ENCODE measurements around the gene GPSM1. TPM values are rescaled to one million over a fixed set of nuclear protein-coding genes. Genes with fewer than 3 reads are reported as not detected.

The GPSM1 gene
- total RNA-seq, 6 experiments from 2014 or later = 1.3 to 4.8 (median 4.1) TPM

DNA sequence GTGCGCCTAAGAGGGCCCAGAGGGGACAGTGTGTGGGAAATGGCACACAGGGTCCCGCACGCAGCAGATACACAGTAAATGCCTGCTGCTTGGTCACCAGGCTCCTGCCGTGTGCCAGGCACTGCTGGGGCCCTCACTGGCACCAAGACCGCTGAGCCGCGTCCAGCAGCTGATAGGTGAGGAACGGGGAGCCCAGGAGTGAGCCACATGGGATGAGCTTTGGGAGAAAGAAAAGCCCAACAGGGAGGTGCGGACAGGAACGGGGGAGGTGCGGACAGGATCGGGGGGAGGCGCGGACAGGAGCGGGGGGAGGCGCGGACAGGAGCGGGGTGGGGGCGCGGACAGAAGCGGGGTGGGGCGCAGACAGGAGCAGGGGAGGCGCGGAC, 16.5 kb downstream of the GPSM1 start:
- intact Hi-C loops (cut with DNase I) = loop anchor here in 1 of 2 donors (10.0 kb wide), 1 partner anchor 301 kb away; no protein-coding TSS in a partner anchor
- 94% methylated on average over 17 of the region's 24 CpGs for WGBS (ENCODE audit: insufficient coverage, low coverage, low lambda C conversion rate, missing lambda C conversion rate)
- Histone ChIP-seq H3K27ac (no peak overlapping the region), H3K9me3 (no peaks in the 10 kb centered on the region), H3K4me3 (no peak overlapping the region), H3K36me3 (no peaks in the 10 kb centered on the region), H3K27me3 (no peaks in the 10 kb centered on the region), H3K4me1 (no peaks in the 10 kb centered on the region)
- DNase-seq (no peak), ATAC-seq (no peak)
- TF ChIP-seq, protein P1, sequence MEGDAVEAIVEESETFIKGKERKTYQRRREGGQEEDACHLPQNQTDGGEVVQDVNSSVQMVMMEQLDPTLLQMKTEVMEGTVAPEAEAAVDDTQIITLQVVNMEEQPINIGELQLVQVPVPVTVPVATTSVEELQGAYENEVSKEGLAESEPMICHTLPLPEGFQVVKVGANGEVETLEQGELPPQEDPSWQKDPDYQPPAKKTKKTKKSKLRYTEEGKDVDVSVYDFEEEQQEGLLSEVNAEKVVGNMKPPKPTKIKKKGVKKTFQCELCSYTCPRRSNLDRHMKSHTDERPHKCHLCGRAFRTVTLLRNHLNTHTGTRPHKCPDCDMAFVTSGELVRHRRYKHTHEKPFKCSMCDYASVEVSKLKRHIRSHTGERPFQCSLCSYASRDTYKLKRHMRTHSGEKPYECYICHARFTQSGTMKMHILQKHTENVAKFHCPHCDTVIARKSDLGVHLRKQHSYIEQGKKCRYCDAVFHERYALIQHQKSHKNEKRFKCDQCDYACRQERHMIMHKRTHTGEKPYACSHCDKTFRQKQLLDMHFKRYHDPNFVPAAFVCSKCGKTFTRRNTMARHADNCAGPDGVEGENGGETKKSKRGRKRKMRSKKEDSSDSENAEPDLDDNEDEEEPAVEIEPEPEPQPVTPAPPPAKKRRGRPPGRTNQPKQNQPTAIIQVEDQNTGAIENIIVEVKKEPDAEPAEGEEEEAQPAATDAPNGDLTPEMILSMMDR (IDR thresholded peaks at IDR 0.05) = no peak
- TF ChIP-seq POLR2A (IDR thresholded peaks at IDR 0.05) = no peak

DNA sequence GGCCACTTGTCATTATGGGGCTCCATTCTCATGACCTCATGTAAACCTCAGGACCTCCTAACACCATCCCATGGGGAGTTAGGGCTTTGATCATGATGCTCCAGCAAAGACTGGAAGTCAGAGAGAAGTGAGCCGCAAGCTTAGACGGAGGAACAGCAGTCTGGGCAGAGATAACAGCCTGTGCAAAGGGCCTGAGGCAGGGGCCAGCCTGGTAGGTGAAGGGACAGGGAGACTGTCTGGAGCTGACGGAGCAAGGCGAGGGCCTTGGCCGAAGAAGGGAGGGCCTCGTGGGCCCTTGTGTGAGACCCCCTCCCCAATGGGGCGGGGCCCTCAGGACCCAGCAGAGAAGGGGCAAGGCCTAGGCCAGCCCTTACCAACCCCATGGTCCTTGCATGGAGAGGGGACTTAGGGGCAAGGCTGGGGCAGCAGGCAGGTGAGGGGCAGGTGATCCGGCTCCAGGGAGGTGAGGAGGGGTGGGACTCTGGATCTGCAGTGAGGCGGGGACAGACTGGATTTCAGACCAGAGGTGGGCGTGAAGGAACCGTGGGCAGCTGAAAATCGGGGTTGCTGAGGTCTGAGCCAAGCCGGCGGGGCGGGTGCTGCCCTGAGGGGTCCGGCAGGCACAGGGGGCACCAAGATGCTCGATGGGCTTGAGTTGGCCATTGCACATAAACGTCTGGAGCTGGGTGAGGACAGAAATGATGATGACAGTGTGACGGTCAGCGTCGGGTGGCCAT, 17.4 kb downstream of the GPSM1 start:
- Histone ChIP-seq H3K36me3 (no peaks in the 10 kb centered on the region), H3K9me3 (no peaks in the 10 kb centered on the region), H3K4me1 (no peaks in the 10 kb centered on the region), H3K27ac (no peak overlapping the region), H3K4me3 (no peak overlapping the region), H3K27me3 (no peaks in the 10 kb centered on the region)
- WGBS (ENCODE audit: insufficient coverage, low coverage, low lambda C conversion rate, missing lambda C conversion rate) = 60% methylated on average over 3 of the region's 21 CpGs
- intact Hi-C loops (cut with DNase I) = loop anchor here in 1 of 2 donors (10.0 kb wide), 1 partner anchor 300 kb away; no protein-coding TSS in a partner anchor
- ATAC-seq (no peak), DNase-seq (no peak)
- TF ChIP-seq, protein P1 (IDR thresholded peaks at IDR 0.05) = no peak
- TF ChIP-seq POLR2A (IDR thresholded peaks at IDR 0.05) = no peak

DNA sequence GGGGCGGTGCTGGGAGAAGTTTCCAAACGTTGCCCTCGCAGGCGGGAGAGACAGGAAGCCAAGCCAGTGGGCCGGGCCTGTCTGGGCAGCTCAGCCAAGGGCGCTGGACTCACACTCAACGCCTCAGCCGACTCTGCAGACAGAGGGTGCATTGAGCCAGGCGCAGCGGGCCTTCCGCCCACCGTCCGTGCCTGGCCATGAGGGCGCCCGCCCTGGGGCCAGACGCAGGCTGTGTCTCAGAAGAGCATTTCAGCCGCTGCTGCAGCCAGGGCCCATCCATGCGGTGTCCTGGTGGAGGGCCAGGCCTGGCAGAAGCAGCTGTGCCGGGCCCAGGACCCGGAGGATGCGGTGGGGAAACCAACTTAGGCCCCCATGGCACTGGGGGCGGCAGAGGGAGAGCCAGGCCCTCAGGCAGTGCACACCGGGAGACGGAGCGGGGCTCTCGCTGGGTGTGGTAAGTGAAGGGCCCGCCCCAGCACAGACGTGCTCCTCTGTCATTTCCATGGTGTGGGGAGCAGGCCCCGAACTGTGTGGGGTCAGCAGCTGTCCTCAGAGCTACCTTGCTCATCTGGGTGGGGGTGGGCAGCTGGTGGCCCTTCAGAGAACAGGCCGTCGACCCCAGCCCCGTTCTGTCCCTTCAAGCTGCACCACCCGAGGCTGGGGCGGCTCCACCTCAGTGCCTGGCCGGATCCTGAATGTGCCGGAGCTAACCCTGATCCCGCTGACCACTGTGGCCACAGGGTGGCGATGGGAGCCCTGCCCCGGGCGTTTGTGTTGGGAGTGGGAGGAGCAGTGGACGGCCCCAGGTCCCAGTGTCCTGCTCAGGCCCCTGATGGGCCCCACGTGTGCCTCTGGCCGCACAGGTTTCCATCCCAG, 18.2 kb downstream of the GPSM1 start:
- peak; percentile 69 to 81 (median 74) for ATAC-seq
- intact Hi-C loops (cut with DNase I) = loop anchor here in 1 of 2 donors (10.0 kb wide), 1 partner anchor 299 kb away; no protein-coding TSS in a partner anchor
- Histone ChIP-seq H3K4me3 (no peak overlapping the region), H3K36me3 (no peaks in the 10 kb centered on the region), H3K27me3 (no peaks in the 10 kb centered on the region), H3K27ac (no peak overlapping the region), H3K9me3 (no peaks in the 10 kb centered on the region), H3K4me1 (no peaks in the 10 kb centered on the region)
- WGBS (ENCODE audit: insufficient coverage, low coverage, low lambda C conversion rate, missing lambda C conversion rate) = 40% methylated on average over 2 of the region's 43 CpGs
- peak; percentile 72 to 83 (median 76) for DNase-seq
- TF ChIP-seq, protein P1 (IDR thresholded peaks at IDR 0.05) = peak; percentile 51 to 64 (median 56)
- no peak for TF ChIP-seq POLR2A (IDR thresholded peaks at IDR 0.05)

DNA sequence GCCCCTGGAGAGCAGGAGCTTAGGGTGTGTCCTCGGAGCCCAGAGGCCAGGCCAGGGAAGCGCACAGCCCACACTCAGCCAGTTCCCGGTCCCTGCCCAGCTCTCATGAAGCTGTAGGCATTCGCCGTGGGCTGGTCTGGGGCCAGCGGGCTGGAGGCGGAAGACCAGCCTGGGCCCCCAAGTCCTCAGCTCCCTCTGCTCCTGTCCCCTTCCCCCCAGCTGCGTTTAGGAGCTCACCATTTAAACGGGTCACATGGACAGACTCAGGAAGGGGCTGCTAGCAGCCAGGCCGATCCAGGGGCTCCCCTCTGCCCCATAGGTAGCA, 18.8 kb downstream of the GPSM1 start:
- Histone ChIP-seq H3K4me1 (no peaks in the 10 kb centered on the region), H3K36me3 (no peaks in the 10 kb centered on the region), H3K9me3 (no peaks in the 10 kb centered on the region), H3K4me3 (no peak overlapping the region), H3K27ac (no peak overlapping the region), H3K27me3 (no peaks in the 10 kb centered on the region)
- ATAC-seq (no peak), DNase-seq (no peak)
- TF ChIP-seq, protein P1 (IDR thresholded peaks at IDR 0.05) = no peak
- no peak for TF ChIP-seq POLR2A (IDR thresholded peaks at IDR 0.05)
- no CpG with 5 or more reads among the region's 10 CpGs for WGBS (ENCODE audit: insufficient coverage, low coverage, low lambda C conversion rate, missing lambda C conversion rate)
- intact Hi-C loops (cut with DNase I) = loop anchor here in 1 of 2 donors (10.0 kb wide), 1 partner anchor 299 kb away; no protein-coding TSS in a partner anchor
